NCI-H2107 (cell line): ENCODE results near the gene MGAT4B.

Source experiments
- DNase-seq: peaks from one replicate; lab custom pipeline; 2025; lab: John Stamatoyannopoulos, UW

Gene MGAT4B

GRCh38 chr5:179805529-179806249 lies 977 bp downstream of the MGAT4B start:
- no peak for DNase-seq

DNA sequence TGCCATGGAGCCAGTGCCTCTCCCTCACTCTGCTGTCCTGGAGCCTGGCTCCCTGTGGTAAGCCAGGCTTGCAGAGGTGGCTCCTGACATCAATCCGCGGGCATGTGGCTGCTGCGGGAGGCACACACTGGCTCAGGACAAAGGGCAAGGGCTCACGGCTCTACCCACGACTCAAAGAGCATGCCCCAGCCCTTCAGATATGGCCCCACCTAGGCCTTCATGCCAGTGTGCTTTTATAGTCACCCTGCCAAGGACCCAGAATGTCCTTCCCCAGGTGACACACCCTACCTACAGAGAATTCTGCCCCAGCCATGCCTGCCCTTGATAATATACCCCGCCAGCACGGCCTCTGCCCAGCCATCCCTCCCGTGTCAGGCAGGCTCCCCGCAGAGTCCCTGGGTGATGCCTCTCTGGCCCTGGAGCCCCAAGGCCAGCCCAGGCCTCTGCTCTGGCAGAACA lies 1.6 kb downstream of the MGAT4B start:
- DNase-seq: no peak

DNA sequence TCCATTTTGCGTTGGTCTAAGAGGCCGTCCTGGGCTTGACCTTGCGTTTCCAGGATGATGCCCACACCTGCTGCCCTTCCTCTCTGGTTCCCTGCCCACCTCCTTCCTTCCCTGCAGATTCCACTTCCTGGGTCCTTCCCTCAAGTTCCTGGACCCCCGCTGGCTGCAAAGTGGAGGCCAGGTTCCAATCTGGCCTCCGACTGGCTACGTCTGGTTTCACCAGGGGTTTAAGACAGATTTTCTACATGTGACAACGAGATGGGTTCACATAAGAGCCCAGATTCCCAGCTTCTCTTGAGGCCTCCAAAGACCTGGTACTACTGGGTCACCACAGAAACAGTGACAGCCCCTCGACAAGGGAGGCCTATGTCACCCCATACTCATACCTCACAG lies 2.1 kb downstream of the MGAT4B start:
- no peak for DNase-seq

GRCh38 chr5:179803651-179804554 lies 2.8 kb downstream of the MGAT4B start:
- no peak for DNase-seq

- DNase-seq: peak; percentile 57
These were observed 3.6 kb downstream of the MGAT4B start for GRCh38 chr5:179802950-179803562.

DNA sequence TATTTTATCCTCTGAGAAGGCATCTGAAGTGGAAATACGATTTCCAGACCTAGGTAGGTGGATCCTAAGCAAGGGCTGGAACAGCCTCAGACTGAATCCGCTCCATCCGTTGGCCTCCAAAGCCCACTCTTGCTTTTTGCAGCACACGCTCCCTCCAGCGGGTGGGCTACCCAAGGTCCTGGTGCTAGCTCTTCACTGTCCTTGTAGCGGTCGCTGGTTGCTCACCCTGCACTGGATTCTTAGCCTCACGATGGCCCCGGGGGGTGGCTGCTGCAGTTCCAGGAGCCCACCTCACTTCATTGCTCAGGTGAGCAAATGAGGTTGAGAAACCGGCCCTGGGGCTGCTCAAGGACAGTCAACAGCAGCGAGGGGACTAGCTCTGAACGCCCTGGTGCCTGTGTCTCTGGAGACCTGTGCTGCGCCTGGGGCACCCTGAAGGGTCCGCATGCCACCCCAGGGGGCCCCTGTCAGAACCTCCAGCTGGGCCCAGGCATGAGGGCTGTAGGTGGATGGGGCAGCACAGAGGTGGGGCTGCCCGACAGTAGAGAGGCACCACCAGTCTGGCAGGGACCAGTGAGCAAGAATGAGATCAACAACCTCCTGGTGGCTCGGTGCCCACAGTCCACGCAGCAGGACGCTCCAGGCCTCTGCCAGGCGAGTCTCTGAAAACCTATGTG lies 4.3 kb downstream of the MGAT4B start:
- DNase-seq: no peak

DNA sequence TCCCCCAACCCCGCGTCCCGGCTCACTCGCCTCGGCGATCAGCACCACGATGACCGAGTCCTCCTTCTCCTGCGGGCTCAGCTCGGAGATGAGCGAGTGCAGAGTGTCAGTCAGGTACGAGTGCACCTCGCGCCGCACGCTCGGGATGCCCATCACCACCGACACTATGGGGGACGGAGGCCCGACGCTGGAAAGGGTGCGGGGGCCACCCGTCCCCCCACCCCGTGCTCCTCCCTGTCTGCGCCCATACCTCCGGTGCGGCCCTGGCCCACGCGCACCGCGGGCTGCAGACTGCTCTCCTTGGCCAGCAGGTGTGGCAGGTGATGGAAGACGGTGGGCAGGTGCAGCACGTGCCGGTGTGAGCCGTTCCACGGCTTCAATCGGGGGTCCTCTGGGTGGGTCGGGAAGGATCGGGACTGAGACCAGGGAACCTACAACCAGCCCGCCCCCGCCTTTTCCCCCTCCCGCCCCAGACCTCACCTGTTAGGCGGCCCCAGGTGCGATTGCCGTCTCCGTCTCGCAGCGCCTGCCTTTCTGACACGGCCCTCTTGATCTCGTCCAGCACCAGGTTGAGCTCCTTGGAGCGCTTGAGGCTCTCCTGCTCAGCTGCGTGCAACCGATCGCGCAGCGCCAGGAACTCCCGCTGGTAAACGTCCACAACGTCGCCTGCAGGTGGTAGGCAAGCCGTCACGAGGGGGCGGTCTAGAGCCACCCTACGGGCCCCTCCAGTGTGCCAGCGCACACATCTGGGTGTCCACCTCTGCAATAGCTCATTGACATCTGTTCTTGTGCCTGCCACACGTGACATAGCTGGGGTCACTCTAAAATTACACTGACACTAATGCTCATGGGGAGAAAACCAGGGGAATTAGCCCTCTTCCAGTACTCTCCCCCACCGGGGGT lies 5.1 kb downstream of the MGAT4B start:
- peak; percentile 15 for DNase-seq

GRCh38 chr5:179800696-179801201 lies 5.9 kb downstream of the MGAT4B start:
- no peak for DNase-seq

DNA sequence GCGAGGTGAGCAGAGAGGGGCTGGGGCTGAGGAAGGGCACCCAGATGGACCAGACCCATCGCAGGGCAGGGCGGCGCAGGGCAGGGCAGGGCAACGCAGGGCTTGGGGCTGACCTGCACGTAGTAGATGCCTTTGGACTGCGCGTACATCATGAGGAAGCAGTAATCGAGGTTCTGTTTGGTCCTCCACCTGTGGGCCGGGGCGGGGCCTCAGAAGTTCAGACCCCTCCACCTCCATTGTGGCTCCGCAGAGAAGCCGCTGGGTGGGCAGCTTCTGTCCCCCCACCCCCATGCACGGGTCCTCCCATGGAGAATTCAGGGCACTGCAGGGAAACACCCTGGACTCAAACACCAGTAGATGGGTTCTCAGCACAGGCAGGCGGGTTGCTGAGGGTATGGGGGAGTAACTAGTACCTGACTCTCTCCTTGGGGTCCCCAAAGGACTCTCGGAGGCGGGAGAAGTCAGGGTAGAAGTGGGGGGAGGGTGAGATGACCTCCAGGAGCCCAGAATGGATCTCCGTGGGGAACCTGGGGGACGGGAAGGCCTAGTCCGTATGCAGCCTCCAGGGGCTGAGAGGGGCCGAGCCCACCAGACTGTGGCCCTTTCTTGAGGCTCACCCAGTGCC lies 6.5 kb downstream of the MGAT4B start:
- DNase-seq: no peak

GRCh38 chr5:179799644-179799973 lies 7.1 kb downstream of the MGAT4B start:
- no peak for DNase-seq

GRCh38 chr5:179798771-179799643 lies 7.7 kb downstream of the MGAT4B start:
- DNase-seq: no peak

- no peak for DNase-seq
These were observed 8.4 kb downstream of the MGAT4B start for GRCh38 chr5:179798144-179798770.

DNA sequence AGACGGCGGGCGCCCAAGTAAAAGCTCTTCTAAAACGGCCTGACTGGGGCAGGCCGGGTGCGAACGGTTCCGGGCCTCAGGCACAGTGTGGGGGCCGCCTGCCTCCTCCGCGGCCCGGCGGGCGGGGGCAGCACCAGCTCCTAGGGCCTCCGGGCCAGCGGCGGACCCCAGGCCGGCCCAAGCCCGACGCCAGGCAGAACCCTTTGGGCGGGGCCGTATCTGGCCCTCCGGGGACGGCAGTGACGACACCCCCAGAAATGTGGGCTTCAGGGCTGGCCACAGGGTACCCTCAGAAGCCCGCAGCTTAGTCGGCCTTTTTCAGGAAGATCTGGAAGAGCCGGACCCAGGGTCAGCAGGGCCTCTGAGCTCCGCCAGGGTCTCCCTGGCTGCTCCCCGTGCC lies 8.9 kb downstream of the MGAT4B start:
- no peak for DNase-seq

- no peak for DNase-seq
These were observed 9.6 kb downstream of the MGAT4B start for GRCh38 chr5:179796877-179797608.

DNA sequence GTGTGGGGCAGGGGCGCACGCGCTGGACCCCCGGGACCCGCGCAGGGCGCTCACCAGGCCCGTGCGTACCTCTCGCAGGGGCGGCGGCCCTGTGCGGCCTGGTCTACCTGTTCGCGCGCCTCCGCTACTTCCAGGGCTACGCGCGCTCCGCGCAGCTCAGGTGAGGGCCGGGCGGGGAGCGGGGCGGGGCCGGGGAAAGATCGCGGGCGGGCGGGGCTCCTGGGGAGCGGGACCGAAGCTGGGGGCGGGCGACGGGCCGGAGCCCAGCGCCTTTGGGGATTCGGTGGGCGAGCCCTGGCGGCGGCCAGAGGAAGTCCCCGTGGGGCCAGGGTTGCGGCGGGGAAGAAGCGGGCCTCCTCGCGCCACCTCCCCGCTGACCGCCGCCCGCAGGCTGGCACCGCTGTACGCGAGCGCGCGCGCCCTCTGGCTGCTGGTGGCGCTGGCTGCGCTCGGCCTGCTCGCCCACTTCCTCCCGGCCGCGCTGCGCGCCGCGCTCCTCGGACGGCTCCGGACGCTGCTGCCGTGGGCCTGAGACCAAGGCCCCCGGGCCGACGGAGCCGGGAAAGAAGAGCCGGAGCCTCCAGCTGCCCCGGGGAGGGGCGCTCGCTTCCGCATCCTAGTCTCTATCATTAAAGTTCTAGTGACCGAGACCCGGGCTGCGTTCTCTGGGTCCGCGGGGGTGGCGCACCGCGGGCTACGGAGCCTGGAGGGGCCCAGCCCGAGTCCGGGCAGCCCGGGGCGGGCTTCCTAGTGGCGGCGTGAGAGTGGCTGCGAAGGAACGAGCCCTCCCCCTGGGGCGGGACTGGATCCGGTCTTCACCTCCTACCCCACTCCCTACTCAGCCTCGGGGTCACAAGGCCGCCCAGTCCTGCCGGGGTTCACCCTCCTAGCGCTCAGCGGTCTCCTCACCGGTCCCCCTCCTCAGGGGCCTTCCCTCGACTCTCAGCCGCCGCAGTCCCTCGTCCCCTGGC lies 10.5 kb downstream of the MGAT4B start:
- peak; percentile 54 for DNase-seq

GRCh38 chr5:179795049-179795862 lies 11.4 kb downstream of the MGAT4B start:
- peak; percentile 22 for DNase-seq
